MCF 10A (cell line): ENCODE results near the gene ASCC1. TPM values are rescaled to one million over a fixed set of nuclear protein-coding genes. Genes with fewer than 3 reads are reported as not detected.

Source experiments
- BruUV-seq: library from RNA; stranded (reverse); fragments of 400-500 nt; replicated peaks from 2 replicates; lab custom pipeline; 2021; lab: Mats Ljungman, UMichigan
- CTCF ChIA-PET: fragments of 300-600 bp; sonication (Branson Sonifier 250); formaldehyde crosslinking; extraction: SDS; loops from one replicate; lab custom pipeline; 2021; ENCODE audit warnings: antibody characterized with exemption, inconsistent platforms; lab: Yijun Ruan, JAX
- POLR2A ChIA-PET: fragments of 300-600, 350-650 bp; sonication (Branson Sonifier 250); formaldehyde crosslinking; extraction: SDS; loops from one replicate; lab custom pipeline; 2020; ENCODE audit warnings: antibody characterized with exemption, inconsistent platforms; lab: Yijun Ruan, JAX
- DNase-seq: peaks from one replicate; pipeline ENCODE4 v3.0.0-alpha.2; 2018; ENCODE audit not compliant: unreplicated experiment
- H3K27ac Mint-ChIP-seq: one replicate; pipeline ENCODE4 v1.8.0; 2022; ENCODE audit warnings: mild to moderate bottlenecking, low read depth, mixed read lengths; ENCODE audit not compliant: unreplicated experiment
- H3K27me3 Mint-ChIP-seq: one replicate; pipeline ENCODE4 v1.8.0; 2022; ENCODE audit warnings: mixed read lengths; ENCODE audit not compliant: insufficient read depth, unreplicated experiment
- H3K36me3 Mint-ChIP-seq: one replicate; pipeline ENCODE4 v1.8.0; 2022; ENCODE audit warnings: mild to moderate bottlenecking, moderate library complexity, mixed read lengths; ENCODE audit not compliant: insufficient read depth, unreplicated experiment
- H3K4me1 Mint-ChIP-seq: one replicate; pipeline ENCODE4 v1.8.0; 2022; ENCODE audit warnings: mixed read lengths; ENCODE audit not compliant: insufficient read depth, unreplicated experiment
- H3K4me3 Mint-ChIP-seq: one replicate; pipeline ENCODE4 v1.8.0; 2022; ENCODE audit warnings: mild to moderate bottlenecking, moderate library complexity, mixed read lengths; ENCODE audit not compliant: unreplicated experiment
- H3K9me3 Mint-ChIP-seq: one replicate; pipeline ENCODE4 v1.8.0; 2022; ENCODE audit warnings: mixed read lengths; ENCODE audit not compliant: unreplicated experiment
- CTCF ChIP-seq: fragments of 200-600 bp; IDR thresholded peaks from one replicate; pipeline ENCODE4 v1.8.0; 2022; ENCODE audit warnings: antibody characterized with exemption, mild to moderate bottlenecking; ENCODE audit not compliant: unreplicated experiment
- intact Hi-C: fragments of 100-400 bp; cut with micrococcal nuclease; formaldehyde crosslinking; loops from 2 replicates; pipeline ENCODE4 v1.14.1; 2022
- total RNA-seq: library from RNA; stranded (reverse); gene quantifications from 2 replicates; pipeline ENCODE4 v1.2.3, GENCODE V29; 2022

Gene ASCC1
- total RNA-seq, 1 experiment from 2014 or later, result 26.3 TPM

- Mint-ChIP-seq H3K4me1 (peaks cover 46% of the 10 kb centered on the region), H3K4me3 (peak overlapping the region; percentile 53), H3K9me3 (no peaks in the 10 kb centered on the region), H3K27me3 (no peaks in the 10 kb centered on the region), H3K36me3 (no peaks in the 10 kb centered on the region), H3K27ac (peak overlapping the region; percentile 87)
- ChIA-PET CTCF (interaction anchor here (0.6 to 2.8 kb wide), 9 partner anchors 12 to 211 kb away, joined by 3 to 16 read pairs (median 4); partner anchors contain the start of gene DDIT4), POLR2A (interaction anchor here (0.6 to 27.1 kb wide), 22 partner anchors 7 to 543 kb away, joined by 3 to 902 read pairs (median 5); partner anchors contain the start of genes ANAPC16, ASCC1 and DDIT4)
- TF ChIP-seq CTCF, result no peak
- no TSS peak for BruUV-seq
- DNase-seq, result peak; percentile 99
- intact Hi-C loops, result no loop called here
Observed at GRCh38 chr10:72260239-72260975, 44.3 kb upstream of the ASCC1 start.

- TSS peak; percentile 42 for BruUV-seq
- CTCF ChIA-PET, result interaction anchor here (0.7 to 2.8 kb wide), 10 partner anchors 12 to 77 kb away, joined by 3 to 16 read pairs (median 3); partner anchors contain the start of gene DDIT4
- POLR2A ChIA-PET, result interaction anchor here (0.8 to 27.1 kb wide), 13 partner anchors 9 to 284 kb away, joined by 3 to 902 read pairs (median 11); partner anchors contain the start of genes ANAPC16 and DDIT4
- intact Hi-C loops, result no loop called here
- Mint-ChIP-seq H3K27me3 (no peaks in the 10 kb centered on the region), H3K4me3 (peak overlapping the region; percentile 53), H3K36me3 (no peaks in the 10 kb centered on the region), H3K27ac (peak overlapping the region; percentile 87), H3K4me1 (peaks cover 54% of the 10 kb centered on the region), H3K9me3 (no peaks in the 10 kb centered on the region)
- DNase-seq, result peak; percentile 49
- no peak for TF ChIP-seq CTCF
Observed at GRCh38 chr10:72259491-72260238, 43.6 kb upstream of the ASCC1 start.

GRCh38 chr10:72258617-72259016, 42.5 kb upstream of the ASCC1 start:
- H3K9me3 Mint-ChIP-seq, result no peaks in the 10 kb centered on the region
- ChIA-PET CTCF (interaction anchor here (0.6 to 2.8 kb wide), 6 partner anchors 13 to 423 kb away, joined by 3 to 16 read pairs (median 4); partner anchors contain the start of gene DDIT4), POLR2A (interaction anchor here (0.7 to 27.1 kb wide), 7 partner anchors 12 to 77 kb away, joined by 3 to 902 read pairs (median 31); partner anchors contain the start of genes ANAPC16 and DDIT4)
- peak overlapping the region; percentile 87 for H3K27ac Mint-ChIP-seq
- H3K36me3 Mint-ChIP-seq, result no peaks in the 10 kb centered on the region
- H3K4me1 Mint-ChIP-seq, result peaks cover 51% of the 10 kb centered on the region
- no peak overlapping the region for H3K4me3 Mint-ChIP-seq
- DNase-seq, result no peak
- no peak for TF ChIP-seq CTCF
- H3K27me3 Mint-ChIP-seq, result no peaks in the 10 kb centered on the region
- BruUV-seq, result no TSS peak
- intact Hi-C loops, result no loop called here
